ENCODE results near the gene ATP8A1.
A peak's percentile ranks its signal among the peaks of the same experiment; 100 is the strongest.

The ATP8A1 gene

GRCh38 chr4:42411803-42412202 lies 245.1 kb downstream of the ATP8A1 start:
- no peak for DNase-seq (ENCODE audit: low read depth in 1 of 2, low spot score in 1 of 2)
- TF ChIP-seq JUND (IDR thresholded peaks at IDR 0.05; ENCODE audit: low read depth), result no peak
- in situ Hi-C loops (cut with HindIII; ENCODE audit: low pct_unique_long_range_greater_than_20kb, low sequenced_read_pairs), result no loop called here

- TF ChIP-seq JUND (IDR thresholded peaks at IDR 0.05; ENCODE audit: low read depth), result no peak
- DNase-seq (ENCODE audit: low read depth in 1 of 2, low spot score in 1 of 2), result no peak
- in situ Hi-C loops (cut with HindIII; ENCODE audit: low pct_unique_long_range_greater_than_20kb, low sequenced_read_pairs), result no loop called here
These were observed 246.5 kb downstream of the ATP8A1 start for GRCh38 chr4:42410446-42410845.

- no peak for DNase-seq (ENCODE audit: low read depth in 1 of 2, low spot score in 1 of 2)
- TF ChIP-seq JUND (IDR thresholded peaks at IDR 0.05; ENCODE audit: low read depth), result no peak
- in situ Hi-C loops (cut with HindIII; ENCODE audit: low pct_unique_long_range_greater_than_20kb, low sequenced_read_pairs), result no loop called here
These were observed 252.9 kb downstream of the ATP8A1 start for GRCh38 chr4:42404001-42404400.

GRCh38 chr4:42401171-42401570 lies 255.7 kb downstream of the ATP8A1 start:
- peak; percentile 11 to 43 for DNase-seq (ENCODE audit: low read depth in 1 of 2, low spot score in 1 of 2)
- TF ChIP-seq JUND (IDR thresholded peaks at IDR 0.05; ENCODE audit: low read depth), result no peak
- in situ Hi-C loops (cut with HindIII; ENCODE audit: low pct_unique_long_range_greater_than_20kb, low sequenced_read_pairs), result no loop called here

GRCh38 chr4:42399393-42399792 lies 257.5 kb downstream of the ATP8A1 start:
- TF ChIP-seq JUND (IDR thresholded peaks at IDR 0.05; ENCODE audit: low read depth), result no peak
- no peak for DNase-seq (ENCODE audit: low read depth in 1 of 2, low spot score in 1 of 2)
- in situ Hi-C loops (cut with HindIII; ENCODE audit: low pct_unique_long_range_greater_than_20kb, low sequenced_read_pairs), result no loop called here

- no peak for TF ChIP-seq JUND (IDR thresholded peaks at IDR 0.05; ENCODE audit: low read depth)
- DNase-seq (ENCODE audit: low read depth in 1 of 2, low spot score in 1 of 2), result no peak
- in situ Hi-C loops (cut with HindIII; ENCODE audit: low pct_unique_long_range_greater_than_20kb, low sequenced_read_pairs), result no loop called here
These were observed 258.0 kb downstream of the ATP8A1 start for GRCh38 chr4:42398871-42399331.

- in situ Hi-C loops (cut with HindIII; ENCODE audit: low pct_unique_long_range_greater_than_20kb, low sequenced_read_pairs), result no loop called here
- no peak for TF ChIP-seq JUND (IDR thresholded peaks at IDR 0.05; ENCODE audit: low read depth)
- DNase-seq (ENCODE audit: low read depth in 1 of 2, low spot score in 1 of 2), result no peak
These were observed 258.6 kb downstream of the ATP8A1 start for GRCh38 chr4:42398171-42398870.

GRCh38 chr4:42397635-42398170 lies 259.2 kb downstream of the ATP8A1 start:
- no peak for TF ChIP-seq JUND (IDR thresholded peaks at IDR 0.05; ENCODE audit: low read depth)
- DNase-seq (ENCODE audit: low read depth in 1 of 2, low spot score in 1 of 2), result no peak
- in situ Hi-C loops (cut with HindIII; ENCODE audit: low pct_unique_long_range_greater_than_20kb, low sequenced_read_pairs), result no loop called here

- no peak for DNase-seq (ENCODE audit: low read depth in 1 of 2, low spot score in 1 of 2)
- in situ Hi-C loops (cut with HindIII; ENCODE audit: low pct_unique_long_range_greater_than_20kb, low sequenced_read_pairs), result no loop called here
These were observed 259.9 kb downstream of the ATP8A1 start, which contains the start of gene SHISA3 for GRCh38 chr4:42396752-42397634. Gene SHISA3 (plus strand): TSS chr4:42397488. CDS start chr4:42398057, 569 bp downstream.

GRCh38 chr4:42396361-42396751 lies 260.5 kb downstream of the ATP8A1 start:
- no peak for DNase-seq (ENCODE audit: low read depth in 1 of 2, low spot score in 1 of 2)
- in situ Hi-C loops (cut with HindIII; ENCODE audit: low pct_unique_long_range_greater_than_20kb, low sequenced_read_pairs), result no loop called here
- no peak for TF ChIP-seq JUND (IDR thresholded peaks at IDR 0.05; ENCODE audit: low read depth)

More at GRCh38 chr4:42396752-42397634, 259.9 kb downstream of the ATP8A1 start, which contains the start of gene SHISA3:
- no peak for TF ChIP-seq JUND (IDR thresholded peaks at IDR 0.05; ENCODE audit: low read depth)

GRCh38 chr4:42395595-42395994 lies 261.3 kb downstream of the ATP8A1 start:
- in situ Hi-C loops (cut with HindIII; ENCODE audit: low pct_unique_long_range_greater_than_20kb, low sequenced_read_pairs), result no loop called here
- no peak for DNase-seq (ENCODE audit: low read depth in 1 of 2, low spot score in 1 of 2)
- no peak for TF ChIP-seq JUND (IDR thresholded peaks at IDR 0.05; ENCODE audit: low read depth)

GRCh38 chr4:42392436-42392835 lies 264.5 kb downstream of the ATP8A1 start:
- DNase-seq (ENCODE audit: low read depth in 1 of 2, low spot score in 1 of 2), result no peak
- in situ Hi-C loops (cut with HindIII; ENCODE audit: low pct_unique_long_range_greater_than_20kb, low sequenced_read_pairs), result no loop called here
- TF ChIP-seq JUND (IDR thresholded peaks at IDR 0.05; ENCODE audit: low read depth), result no peak

GRCh38 chr4:42391981-42392380 lies 264.9 kb downstream of the ATP8A1 start:
- in situ Hi-C loops (cut with HindIII; ENCODE audit: low pct_unique_long_range_greater_than_20kb, low sequenced_read_pairs), result no loop called here
- no peak for TF ChIP-seq JUND (IDR thresholded peaks at IDR 0.05; ENCODE audit: low read depth)
- DNase-seq (ENCODE audit: low read depth in 1 of 2, low spot score in 1 of 2), result no peak
